HepG2 (cell line): ENCODE data around the gene HTR3C.

Experiments
- ARNT ChIP-seq: fragments of 450-650 bp; IDR thresholded peaks from 2 replicates; pipeline ENCODE4 v1.6.1; 2017
- EP300 ChIP-seq, 3 experiments: sonication (generic) in 1 of 3; formaldehyde crosslinking in 1 of 3; IDR thresholded peaks; 2 replicates each; pipeline versions ENCODE4 v1.5.1 to v1.6.1; 2011 to 2020; ENCODE audit warnings: low read depth in 2 of 3, low read length in 2 of 3, borderline replicate concordance in 1 of 3, improper control_type of control experiment in 1 of 3, mild to moderate bottlenecking in 1 of 3, missing genetic modification reagents in 1 of 3, moderate library complexity in 1 of 3
- JUND ChIP-seq: sonication (generic); formaldehyde crosslinking; IDR thresholded peaks from 2 replicates; pipeline ENCODE4 v1.8.0; 2022; ENCODE audit warnings: mild to moderate bottlenecking, missing genetic modification reagents
- POLR2A ChIP-seq, 2 experiments: IDR thresholded peaks; 2 replicates each; pipeline ENCODE4 v1.6.1; 2011; ENCODE audit warnings: low read depth in 2 of 2, low read length in 2 of 2, mild to moderate bottlenecking in 1 of 2, moderate library complexity in 1 of 2; ENCODE audit not compliant: insufficient read depth in 1 of 2
- SP2 ChIP-seq: sonication (generic); formaldehyde crosslinking; IDR thresholded peaks from 2 replicates; pipeline ENCODE4 v1.5.1; 2020; ENCODE audit warnings: mild to moderate bottlenecking, missing genetic modification reagents
- ZNF274 ChIP-seq: sonication (generic); formaldehyde crosslinking; IDR thresholded peaks from 2 replicates; pipeline ENCODE4 v1.5.1; 2020; ENCODE audit warnings: mild to moderate bottlenecking, missing genetic modification reagents
- ZNF614 ChIP-seq: IDR thresholded peaks from 2 replicates; pipeline ENCODE4 v1.6.1; 2018; ENCODE audit warnings: missing biosample characterization, missing genetic modification reagents, inconsistent platforms, borderline replicate concordance
- ZSCAN30 ChIP-seq: sonication (generic); formaldehyde crosslinking; IDR thresholded peaks from 2 replicates; pipeline ENCODE4 v1.5.0; 2020; ENCODE audit warnings: mild to moderate bottlenecking, missing genetic modification reagents
- TF ChIP-seq, protein P1 (sequence below): sonication (generic); formaldehyde crosslinking; IDR thresholded peaks from 2 replicates; pipeline ENCODE4 v1.5.0; 2020; ENCODE audit warnings: mild to moderate bottlenecking, missing genetic modification reagents, moderate library complexity
- TF ChIP-seq, protein P2 (sequence below): IDR thresholded peaks from 2 replicates; pipeline ENCODE4 v1.6.1; 2016; ENCODE audit warnings: low read depth, borderline replicate concordance
- TF ChIP-seq, protein P3 (sequence below): sonication (generic); formaldehyde crosslinking; IDR thresholded peaks from 2 replicates; pipeline ENCODE4 v1.4.0; 2020; ENCODE audit warnings: missing genetic modification reagents
- TF ChIP-seq, protein P4 (sequence below): sonication (generic); formaldehyde crosslinking; IDR thresholded peaks from 2 replicates; pipeline ENCODE4 v1.8.0; 2022; ENCODE audit warnings: mild to moderate bottlenecking, missing genetic modification reagents, borderline replicate concordance

DNA sequence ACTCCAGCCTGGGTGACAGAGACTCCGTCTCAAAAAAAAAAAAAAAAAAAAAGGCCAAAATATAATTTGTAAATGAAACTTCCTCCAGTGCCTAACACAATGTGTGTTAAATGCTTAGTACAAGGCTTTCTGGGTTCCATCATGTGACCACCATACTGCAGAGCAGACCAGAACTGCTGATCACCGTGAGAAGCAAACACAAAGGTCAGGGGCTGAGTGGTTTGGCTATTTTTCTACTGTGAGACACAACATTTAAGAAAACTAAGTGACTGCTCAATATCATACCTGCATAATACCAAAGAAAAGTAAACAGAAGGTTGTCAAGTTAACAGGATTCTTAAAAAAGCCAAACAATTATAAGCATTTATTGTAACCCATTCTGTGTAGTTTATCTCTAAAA lies 48.4 kb upstream of the HTR3C start:
- TF ChIP-seq POLR2A (IDR thresholded peaks at IDR 0.05; ENCODE audit: insufficient read depth in 1 of 2, low read depth in 2 of 2, low read length in 2 of 2): no peak
- TF ChIP-seq EP300 (IDR thresholded peaks at IDR 0.05; ENCODE audit: low read depth in 2 of 2, low read length in 2 of 2): no peak
- no peak for TF ChIP-seq EP300 (CRISPR knock-in tag; IDR thresholded peaks at IDR 0.05; ENCODE audit: borderline replicate concordance)
- TF ChIP-seq, protein P1, sequence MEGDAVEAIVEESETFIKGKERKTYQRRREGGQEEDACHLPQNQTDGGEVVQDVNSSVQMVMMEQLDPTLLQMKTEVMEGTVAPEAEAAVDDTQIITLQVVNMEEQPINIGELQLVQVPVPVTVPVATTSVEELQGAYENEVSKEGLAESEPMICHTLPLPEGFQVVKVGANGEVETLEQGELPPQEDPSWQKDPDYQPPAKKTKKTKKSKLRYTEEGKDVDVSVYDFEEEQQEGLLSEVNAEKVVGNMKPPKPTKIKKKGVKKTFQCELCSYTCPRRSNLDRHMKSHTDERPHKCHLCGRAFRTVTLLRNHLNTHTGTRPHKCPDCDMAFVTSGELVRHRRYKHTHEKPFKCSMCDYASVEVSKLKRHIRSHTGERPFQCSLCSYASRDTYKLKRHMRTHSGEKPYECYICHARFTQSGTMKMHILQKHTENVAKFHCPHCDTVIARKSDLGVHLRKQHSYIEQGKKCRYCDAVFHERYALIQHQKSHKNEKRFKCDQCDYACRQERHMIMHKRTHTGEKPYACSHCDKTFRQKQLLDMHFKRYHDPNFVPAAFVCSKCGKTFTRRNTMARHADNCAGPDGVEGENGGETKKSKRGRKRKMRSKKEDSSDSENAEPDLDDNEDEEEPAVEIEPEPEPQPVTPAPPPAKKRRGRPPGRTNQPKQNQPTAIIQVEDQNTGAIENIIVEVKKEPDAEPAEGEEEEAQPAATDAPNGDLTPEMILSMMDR (CRISPR knock-in tag): no peak
- no peak for TF ChIP-seq ZNF614 (CRISPR knock-in tag)
- TF ChIP-seq SP2 (CRISPR knock-in tag): no peak
- TF ChIP-seq, protein P2, sequence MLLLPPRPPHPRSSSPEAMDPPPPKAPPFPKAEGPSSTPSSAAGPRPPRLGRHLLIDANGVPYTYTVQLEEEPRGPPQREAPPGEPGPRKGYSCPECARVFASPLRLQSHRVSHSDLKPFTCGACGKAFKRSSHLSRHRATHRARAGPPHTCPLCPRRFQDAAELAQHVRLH (CRISPR knock-in tag): no peak
- no peak for TF ChIP-seq ZSCAN30 (CRISPR knock-in tag)
- TF ChIP-seq, protein P3, sequence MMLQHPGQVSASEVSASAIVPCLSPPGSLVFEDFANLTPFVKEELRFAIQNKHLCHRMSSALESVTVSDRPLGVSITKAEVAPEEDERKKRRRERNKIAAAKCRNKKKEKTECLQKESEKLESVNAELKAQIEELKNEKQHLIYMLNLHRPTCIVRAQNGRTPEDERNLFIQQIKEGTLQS (CRISPR knock-in tag): no peak
- no peak for TF ChIP-seq JUND (CRISPR knock-in tag)
- TF ChIP-seq ARNT: no peak
- no peak for TF ChIP-seq ZNF274 (CRISPR knock-in tag)
- TF ChIP-seq, protein P4, sequence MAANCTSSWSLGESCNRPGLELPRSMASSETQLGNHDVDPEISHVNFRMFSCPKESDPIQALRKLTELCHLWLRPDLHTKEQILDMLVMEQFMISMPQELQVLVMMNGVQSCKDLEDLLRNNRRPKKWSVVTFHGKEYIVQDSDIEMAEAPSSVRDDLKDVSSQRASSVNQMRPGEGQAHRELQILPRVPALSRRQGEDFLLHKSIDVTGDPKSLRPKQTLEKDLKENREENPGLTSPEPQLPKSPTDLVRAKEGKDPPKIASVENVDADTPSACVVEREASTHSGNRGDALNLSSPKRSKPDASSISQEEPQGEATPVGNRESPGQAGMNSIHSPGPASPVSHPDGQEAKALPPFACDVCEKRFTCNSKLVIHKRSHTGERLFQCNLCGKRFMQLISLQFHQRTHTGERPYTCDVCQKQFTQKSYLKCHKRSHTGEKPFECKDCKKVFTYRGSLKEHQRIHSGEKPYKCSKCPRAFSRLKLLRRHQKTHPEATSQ (CRISPR knock-in tag): no peak
